Measurements from ENCODE around the gene RALGAPB.

The RALGAPB gene

DNA sequence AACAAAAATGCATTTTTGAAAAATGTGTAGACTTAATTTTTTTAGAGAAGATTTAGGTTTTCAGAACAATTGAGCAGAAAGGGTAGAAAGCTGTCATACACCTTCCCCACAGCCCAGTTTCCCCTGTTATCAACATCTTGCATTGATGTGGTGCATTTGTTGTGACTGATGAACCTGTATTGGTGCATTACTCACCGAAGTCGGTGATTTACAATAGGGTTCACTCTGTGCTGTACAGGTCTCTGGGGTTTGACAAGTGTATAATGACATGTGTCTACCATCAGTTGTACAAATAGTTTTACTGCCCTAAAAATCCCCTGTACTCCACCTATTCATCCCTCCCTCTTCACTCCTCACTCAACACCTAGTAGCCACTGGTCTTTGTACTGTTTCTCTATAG, 84.5 kb downstream of the RALGAPB start:
- H3K27me3 ChIP-seq (ENCODE audit: control insufficient read depth, insufficient read depth, low read length), result no peaks in the 10 kb centered on the region
- no peak overlapping the region for H3K4me3 ChIP-seq (ENCODE audit: low read depth, low read length)
- no peaks in the 10 kb centered on the region for H3K9me3 ChIP-seq (ENCODE audit: control insufficient read depth, insufficient read depth, low read length)
- H3K36me3 ChIP-seq (ENCODE audit: control insufficient read depth, insufficient read depth, low read length), result no peaks in the 10 kb centered on the region
- no peaks in the 10 kb centered on the region for H3K4me1 ChIP-seq (ENCODE audit: control insufficient read depth, insufficient read depth, low read length)
- H3K9ac ChIP-seq (ENCODE audit: low read depth, low read length), result no peak overlapping the region

DNA sequence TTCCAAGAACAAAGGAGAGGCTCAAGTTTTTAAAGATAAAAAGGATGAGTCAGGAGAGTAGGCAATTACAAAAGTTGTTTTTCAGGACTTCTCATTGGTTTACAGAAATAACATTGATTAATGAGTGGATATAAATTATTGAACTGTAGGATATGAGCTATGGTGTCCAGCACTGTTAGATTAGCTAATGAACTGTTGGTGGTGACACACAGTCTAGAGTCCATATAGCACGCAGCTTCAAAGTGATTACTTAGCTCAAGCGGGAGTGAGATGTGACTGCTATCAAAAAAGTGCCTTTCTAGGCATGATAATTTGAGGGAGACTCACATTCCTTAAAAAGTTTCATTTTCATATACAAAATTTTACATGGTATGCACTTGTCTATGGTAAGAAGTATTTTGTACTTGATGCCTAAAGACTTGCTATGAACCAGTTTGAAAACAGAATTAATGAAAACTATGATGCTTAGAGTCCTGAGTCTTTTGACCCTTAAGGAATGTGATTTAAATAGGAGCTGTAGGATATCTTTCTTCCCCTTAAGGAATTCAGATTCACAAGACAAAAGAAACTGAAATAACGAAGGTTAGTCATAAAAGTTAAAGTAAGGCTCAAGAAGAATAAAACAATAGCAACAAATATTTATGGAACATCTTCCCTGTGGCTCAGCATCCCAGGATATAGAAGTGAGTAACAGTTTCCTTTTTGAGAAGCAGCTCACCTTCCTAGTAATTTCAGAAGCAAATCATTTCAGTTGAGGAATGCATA, 86.1 kb downstream of the RALGAPB start:
- H3K27me3 ChIP-seq (ENCODE audit: control insufficient read depth, insufficient read depth, low read length), result no peaks in the 10 kb centered on the region
- no peaks in the 10 kb centered on the region for H3K9me3 ChIP-seq (ENCODE audit: control insufficient read depth, insufficient read depth, low read length)
- H3K36me3 ChIP-seq (ENCODE audit: control insufficient read depth, insufficient read depth, low read length), result no peaks in the 10 kb centered on the region
- H3K9ac ChIP-seq (ENCODE audit: low read depth, low read length), result no peak overlapping the region
- H3K4me3 ChIP-seq (ENCODE audit: low read depth, low read length), result no peak overlapping the region
- H3K4me1 ChIP-seq (ENCODE audit: control insufficient read depth, insufficient read depth, low read length), result no peaks in the 10 kb centered on the region

DNA sequence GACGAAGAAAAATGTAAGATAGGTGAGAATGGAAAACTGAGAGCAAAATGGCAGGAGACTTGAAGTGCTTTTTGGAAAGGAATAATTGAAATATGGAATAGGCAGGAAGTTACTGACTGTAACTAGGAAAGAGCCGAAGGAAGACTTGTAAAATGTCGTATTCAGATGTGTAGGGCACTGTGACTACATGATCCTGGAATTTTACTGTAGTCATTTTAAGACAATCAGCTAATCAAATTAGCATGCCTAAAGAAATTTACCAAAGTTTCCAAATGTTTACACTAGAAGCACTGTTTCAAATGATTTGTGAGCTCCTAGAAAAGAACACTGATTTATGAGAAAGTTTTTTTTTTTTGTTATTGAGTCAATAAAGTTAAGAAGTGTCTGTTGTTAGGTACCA, 87.1 kb downstream of the RALGAPB start:
- no peaks in the 10 kb centered on the region for H3K36me3 ChIP-seq (ENCODE audit: control insufficient read depth, insufficient read depth, low read length)
- no peak overlapping the region for H3K4me3 ChIP-seq (ENCODE audit: low read depth, low read length)
- H3K4me1 ChIP-seq (ENCODE audit: control insufficient read depth, insufficient read depth, low read length), result no peaks in the 10 kb centered on the region
- no peaks in the 10 kb centered on the region for H3K27me3 ChIP-seq (ENCODE audit: control insufficient read depth, insufficient read depth, low read length)
- H3K9ac ChIP-seq (ENCODE audit: low read depth, low read length), result no peak overlapping the region
- no peaks in the 10 kb centered on the region for H3K9me3 ChIP-seq (ENCODE audit: control insufficient read depth, insufficient read depth, low read length)

DNA sequence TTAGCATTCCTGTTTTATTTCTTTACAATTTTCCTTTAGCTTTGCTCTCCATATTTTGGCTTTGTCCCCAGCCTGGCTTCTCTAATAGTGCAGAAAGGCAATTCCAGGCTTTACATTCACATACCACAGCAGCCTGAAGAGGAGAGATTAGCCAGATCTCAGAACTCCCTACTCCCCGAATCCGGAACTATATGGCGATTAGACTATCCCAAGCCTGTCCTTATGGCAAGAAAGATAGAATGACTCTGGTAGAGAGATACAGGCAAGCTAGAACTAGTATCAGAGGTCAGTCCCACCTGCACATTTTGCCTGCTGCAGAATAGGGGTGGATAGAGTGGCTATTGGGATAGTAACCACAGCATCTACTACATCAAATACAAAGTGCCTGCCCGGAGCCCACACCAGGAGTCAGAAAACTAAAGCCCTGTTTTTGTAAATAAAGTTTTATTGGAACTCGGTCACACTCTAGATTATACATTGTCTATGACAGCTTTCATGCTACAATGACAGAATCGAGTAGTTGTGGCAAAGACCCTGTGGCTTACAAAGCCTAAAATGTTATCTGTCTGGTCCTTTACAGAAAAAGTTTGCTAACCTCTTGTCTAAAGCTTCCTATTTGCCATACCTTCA, 91.3 kb downstream of the RALGAPB start:
- Histone ChIP-seq H3K36me3 (ENCODE audit: control insufficient read depth, insufficient read depth, low read length) (no peaks in the 10 kb centered on the region), H3K27me3 (ENCODE audit: control insufficient read depth, insufficient read depth, low read length) (no peaks in the 10 kb centered on the region), H3K4me1 (ENCODE audit: control insufficient read depth, insufficient read depth, low read length) (no peaks in the 10 kb centered on the region), H3K9ac (ENCODE audit: low read depth, low read length) (no peak overlapping the region), H3K9me3 (ENCODE audit: control insufficient read depth, insufficient read depth, low read length) (no peaks in the 10 kb centered on the region), H3K4me3 (ENCODE audit: low read depth, low read length) (no peak overlapping the region)

DNA sequence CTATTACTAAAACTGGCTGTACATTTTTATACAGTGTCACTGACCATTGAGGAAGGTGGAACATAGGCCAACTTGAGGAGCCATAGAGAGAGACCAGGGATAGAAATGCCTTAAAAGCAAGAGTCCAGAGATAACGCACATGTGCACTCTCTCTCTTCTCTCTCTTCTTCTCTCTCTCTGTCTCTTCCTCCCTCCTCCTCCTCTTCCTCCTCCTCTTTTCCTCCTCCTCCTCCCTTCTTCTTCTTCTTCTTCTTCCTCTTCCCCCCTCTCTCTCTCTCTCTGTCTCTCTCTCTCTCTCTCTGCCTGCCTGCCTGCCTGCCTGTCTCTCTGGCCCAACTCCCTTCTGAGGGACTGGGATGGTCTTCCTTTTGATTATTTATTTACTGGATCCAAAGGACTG, 92.0 kb downstream of the RALGAPB start:
- Histone ChIP-seq H3K4me3 (ENCODE audit: low read depth, low read length) (no peak overlapping the region), H3K9ac (ENCODE audit: low read depth, low read length) (no peak overlapping the region), H3K4me1 (ENCODE audit: control insufficient read depth, insufficient read depth, low read length) (no peaks in the 10 kb centered on the region), H3K27me3 (ENCODE audit: control insufficient read depth, insufficient read depth, low read length) (no peaks in the 10 kb centered on the region), H3K9me3 (ENCODE audit: control insufficient read depth, insufficient read depth, low read length) (no peaks in the 10 kb centered on the region), H3K36me3 (ENCODE audit: control insufficient read depth, insufficient read depth, low read length) (no peaks in the 10 kb centered on the region)

DNA sequence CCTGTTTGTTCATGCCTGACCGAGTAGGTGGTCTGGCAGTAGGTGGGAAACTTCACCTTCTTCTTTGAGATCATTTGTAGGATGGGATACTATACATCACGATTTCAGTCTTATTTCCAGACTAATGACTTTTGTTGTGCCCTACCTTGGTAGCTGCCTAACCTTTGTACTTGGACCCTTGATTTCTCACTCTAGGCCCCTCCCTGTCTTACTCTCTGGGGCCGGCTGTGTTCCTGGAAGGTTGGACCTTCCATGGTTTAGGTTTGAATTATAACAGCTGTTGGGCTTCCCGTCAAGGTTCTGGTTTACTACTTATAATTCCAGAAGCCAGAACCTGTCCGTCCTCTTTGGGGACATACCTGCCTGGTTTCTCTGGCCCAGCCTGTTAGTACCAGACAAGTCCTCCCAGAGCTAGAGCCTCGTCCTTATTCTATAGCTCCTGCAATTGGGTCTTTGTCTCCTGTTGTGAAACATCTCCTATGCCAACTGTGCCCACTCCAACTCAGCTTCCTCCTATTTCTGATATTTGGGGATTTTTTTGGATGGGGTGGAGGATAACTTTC, 93.5 kb downstream of the RALGAPB start:
- no peaks in the 10 kb centered on the region for H3K27me3 ChIP-seq (ENCODE audit: control insufficient read depth, insufficient read depth, low read length)
- H3K9me3 ChIP-seq (ENCODE audit: control insufficient read depth, insufficient read depth, low read length), result no peaks in the 10 kb centered on the region
- H3K36me3 ChIP-seq (ENCODE audit: control insufficient read depth, insufficient read depth, low read length), result no peaks in the 10 kb centered on the region
- no peak overlapping the region for H3K9ac ChIP-seq (ENCODE audit: low read depth, low read length)
- no peak overlapping the region for H3K4me3 ChIP-seq (ENCODE audit: low read depth, low read length)
- no peaks in the 10 kb centered on the region for H3K4me1 ChIP-seq (ENCODE audit: control insufficient read depth, insufficient read depth, low read length)

DNA sequence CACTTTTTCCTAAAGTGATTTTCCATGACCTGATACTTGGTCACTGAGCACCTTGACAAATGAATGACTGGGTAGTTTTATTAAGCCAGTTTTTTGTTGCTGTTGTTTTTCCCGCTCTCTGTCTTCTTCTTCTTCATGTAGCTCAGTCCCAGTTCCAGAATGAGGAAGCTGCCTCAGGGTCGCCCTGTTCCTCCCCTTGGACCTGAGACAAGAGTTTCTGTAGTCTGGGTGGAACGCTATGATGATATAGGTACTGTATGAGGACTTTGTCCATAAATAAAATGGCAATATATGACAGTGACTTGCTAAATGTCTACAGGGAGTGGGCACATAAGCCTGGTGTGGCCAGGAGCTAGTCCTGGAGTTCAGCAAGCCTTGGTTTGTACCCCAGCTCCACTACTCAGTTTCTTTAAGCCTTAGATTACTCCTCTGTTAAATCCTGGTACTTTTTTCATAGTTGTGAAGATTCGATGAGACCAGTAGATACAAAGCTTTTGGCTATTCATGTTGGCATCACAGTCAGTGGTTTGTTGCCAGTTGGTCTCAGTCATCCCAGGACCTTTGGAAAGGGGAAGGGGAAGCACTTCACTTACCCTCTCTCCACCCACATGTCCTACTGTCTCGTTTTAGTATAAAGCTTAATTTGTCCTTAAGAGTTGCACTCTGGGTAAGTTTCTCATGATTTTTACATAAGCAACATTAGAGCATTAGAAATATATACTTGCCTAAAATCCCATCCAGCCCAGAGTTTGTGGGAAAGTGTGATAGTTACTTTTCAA, 97.3 kb downstream of the RALGAPB start:
- H3K4me1 ChIP-seq (ENCODE audit: control insufficient read depth, insufficient read depth, low read length), result no peaks in the 10 kb centered on the region
- no peak overlapping the region for H3K9ac ChIP-seq (ENCODE audit: low read depth, low read length)
- no peaks in the 10 kb centered on the region for H3K9me3 ChIP-seq (ENCODE audit: control insufficient read depth, insufficient read depth, low read length)
- no peaks in the 10 kb centered on the region for H3K36me3 ChIP-seq (ENCODE audit: control insufficient read depth, insufficient read depth, low read length)
- no peaks in the 10 kb centered on the region for H3K27me3 ChIP-seq (ENCODE audit: control insufficient read depth, insufficient read depth, low read length)
- no peak overlapping the region for H3K4me3 ChIP-seq (ENCODE audit: low read depth, low read length)

DNA sequence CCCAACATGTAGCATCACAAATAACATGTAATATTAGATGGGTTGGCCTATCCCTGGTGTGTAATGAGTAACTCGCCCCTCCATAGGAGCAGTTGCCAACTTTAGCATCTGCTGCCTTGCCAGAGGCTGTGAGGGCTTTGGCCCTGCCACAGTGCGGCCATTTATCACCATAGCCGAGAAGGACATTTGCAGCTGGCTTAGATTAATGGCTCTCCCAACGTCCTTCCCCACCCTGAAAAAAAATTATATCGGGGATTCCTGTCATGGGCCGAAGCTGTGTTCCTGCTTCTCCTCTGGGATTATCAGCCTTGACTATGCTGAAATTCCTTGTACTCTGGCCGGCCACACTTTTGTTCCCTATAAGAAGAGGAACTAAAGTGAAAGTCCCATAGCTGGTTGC, 100.8 kb downstream of the RALGAPB start:
- H3K27me3 ChIP-seq (ENCODE audit: control insufficient read depth, insufficient read depth, low read length), result no peaks in the 10 kb centered on the region
- no peaks in the 10 kb centered on the region for H3K36me3 ChIP-seq (ENCODE audit: control insufficient read depth, insufficient read depth, low read length)
- no peak overlapping the region for H3K9ac ChIP-seq (ENCODE audit: low read depth, low read length)
- no peaks in the 10 kb centered on the region for H3K9me3 ChIP-seq (ENCODE audit: control insufficient read depth, insufficient read depth, low read length)
- H3K4me3 ChIP-seq (ENCODE audit: low read depth, low read length), result no peak overlapping the region
- no peaks in the 10 kb centered on the region for H3K4me1 ChIP-seq (ENCODE audit: control insufficient read depth, insufficient read depth, low read length)

DNA sequence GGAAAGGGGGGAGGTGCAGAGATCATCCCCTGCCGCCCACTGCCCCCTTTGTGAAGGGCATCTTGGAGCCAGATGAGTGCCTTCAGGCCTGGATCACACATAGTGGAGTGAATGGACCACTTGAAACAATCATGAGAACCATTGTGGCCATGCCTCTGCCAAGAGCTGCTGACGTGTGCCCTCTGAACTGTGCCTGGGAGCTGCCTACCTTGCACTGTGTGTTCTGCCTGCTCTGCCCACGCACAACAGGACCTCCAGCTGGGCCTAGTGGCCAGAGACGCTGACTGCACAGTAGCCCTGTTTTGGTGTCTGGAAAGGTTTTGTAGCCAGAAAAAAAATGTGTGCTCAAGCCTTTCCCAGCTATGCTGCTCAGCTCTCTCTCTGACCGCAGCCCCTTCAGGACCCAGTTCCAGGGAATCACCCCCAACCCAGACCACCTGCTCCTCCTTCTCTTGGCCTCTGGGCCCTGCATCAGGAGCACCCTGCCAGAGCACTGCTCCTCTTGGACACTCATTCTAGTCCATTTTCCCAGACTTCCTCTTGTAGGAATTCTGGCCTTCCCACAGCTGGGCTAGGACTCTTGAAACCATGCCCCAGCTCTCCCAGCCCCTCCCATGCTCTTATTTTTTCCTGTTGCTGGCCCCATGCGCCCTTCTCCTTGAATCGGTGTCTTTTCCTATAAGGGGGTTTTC, 106.7 kb downstream of the RALGAPB start:
- H3K4me3 ChIP-seq (ENCODE audit: low read depth, low read length), result no peak overlapping the region
- no peak overlapping the region for H3K9ac ChIP-seq (ENCODE audit: low read depth, low read length)
- no peaks in the 10 kb centered on the region for H3K9me3 ChIP-seq (ENCODE audit: control insufficient read depth, insufficient read depth, low read length)
- no peaks in the 10 kb centered on the region for H3K27me3 ChIP-seq (ENCODE audit: control insufficient read depth, insufficient read depth, low read length)
- H3K4me1 ChIP-seq (ENCODE audit: control insufficient read depth, insufficient read depth, low read length), result peaks cover 3% of the 10 kb centered on the region
- H3K36me3 ChIP-seq (ENCODE audit: control insufficient read depth, insufficient read depth, low read length), result no peaks in the 10 kb centered on the region

DNA sequence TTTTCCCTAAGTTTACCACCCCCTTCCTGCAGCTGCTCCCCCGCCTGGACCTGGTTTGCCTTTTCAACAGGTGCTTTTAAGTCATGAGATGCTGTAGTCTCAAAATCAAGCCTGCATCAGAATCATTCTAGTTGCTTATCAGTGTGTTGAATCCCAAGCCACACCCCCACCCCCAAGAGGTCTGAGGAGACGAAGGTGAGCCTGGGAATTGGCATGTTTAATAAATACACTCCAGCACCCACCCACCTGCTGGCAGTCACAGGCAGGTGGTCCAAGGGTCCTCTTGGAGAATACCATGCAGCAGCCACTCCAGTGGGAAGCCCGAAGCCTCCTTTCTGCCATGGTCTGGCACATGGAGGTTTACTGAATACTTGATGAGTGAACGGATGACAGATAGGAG, 107.3 kb downstream of the RALGAPB start:
- Histone ChIP-seq H3K9ac (ENCODE audit: low read depth, low read length) (no peak overlapping the region), H3K27me3 (ENCODE audit: control insufficient read depth, insufficient read depth, low read length) (no peaks in the 10 kb centered on the region), H3K4me1 (ENCODE audit: control insufficient read depth, insufficient read depth, low read length) (peaks cover 3% of the 10 kb centered on the region), H3K9me3 (ENCODE audit: control insufficient read depth, insufficient read depth, low read length) (no peaks in the 10 kb centered on the region), H3K36me3 (ENCODE audit: control insufficient read depth, insufficient read depth, low read length) (no peaks in the 10 kb centered on the region), H3K4me3 (ENCODE audit: low read depth, low read length) (no peak overlapping the region)

DNA sequence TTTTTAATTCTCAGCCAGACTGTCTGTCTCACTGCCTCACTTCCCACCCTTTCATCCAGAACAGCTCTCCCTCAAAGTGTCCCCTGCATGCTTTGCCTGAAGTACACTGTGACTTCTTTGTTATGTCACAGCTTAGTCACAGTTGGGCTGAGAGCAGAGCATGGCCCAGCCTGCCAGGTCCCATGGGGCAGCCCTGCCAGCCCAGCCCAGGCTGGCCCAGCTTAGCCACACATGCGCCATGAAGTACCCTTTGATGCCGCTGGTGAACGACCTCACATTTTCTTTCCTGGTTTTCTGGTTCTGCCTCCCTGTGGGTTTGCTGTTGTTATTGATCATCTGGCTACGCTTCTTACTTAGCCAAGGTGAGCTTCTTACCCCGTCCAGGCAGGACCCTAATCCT, 108.4 kb downstream of the RALGAPB start, which contains the start of gene ADIG:
ADIG (plus strand) TSS at position 185 of the 400 bp plus-strand sequence; CDS start at position 239, 54 bp downstream.
- no peak within 1 kb of the TSS for H3K4me3 ChIP-seq (ENCODE audit: low read depth, low read length)
- no peak within 1 kb of the TSS for H3K9ac ChIP-seq (ENCODE audit: low read depth, low read length)

More for the DNA sequence above, 108.4 kb downstream of the RALGAPB start, which contains the start of gene ADIG:
- Histone ChIP-seq H3K4me1 (ENCODE audit: control insufficient read depth, insufficient read depth, low read length) (peaks cover 3% of the 10 kb centered on the region), H3K9me3 (ENCODE audit: control insufficient read depth, insufficient read depth, low read length) (no peaks in the 10 kb centered on the region), H3K27me3 (ENCODE audit: control insufficient read depth, insufficient read depth, low read length) (no peaks in the 10 kb centered on the region), H3K36me3 (ENCODE audit: control insufficient read depth, insufficient read depth, low read length) (no peaks in the 10 kb centered on the region)

Data from iPS-15b (cell line).